HG03139 (cell line): ENCODE measurements around the gene GPATCH2.
"Not testable (repeated sequence)": the region's sequence is repeated elsewhere in the genome, so short reads cannot be mapped to it uniquely, and the experiment has no call there.

ENCODE experiments used
- ATAC-seq: cut with Tn5 transposase; IDR thresholded peaks from one replicate; pipeline ENCODE4 v1.9.1; 2021; ENCODE audit not compliant: unreplicated experiment

GPATCH2 gene

GRCh38 chr1:217453816-217454215 is 177.1 kb downstream of the GPATCH2 start:
- no peak for ATAC-seq

- ATAC-seq = no peak
Measured at GRCh38 chr1:217449370-217449769, 181.5 kb downstream of the GPATCH2 start.

DNA sequence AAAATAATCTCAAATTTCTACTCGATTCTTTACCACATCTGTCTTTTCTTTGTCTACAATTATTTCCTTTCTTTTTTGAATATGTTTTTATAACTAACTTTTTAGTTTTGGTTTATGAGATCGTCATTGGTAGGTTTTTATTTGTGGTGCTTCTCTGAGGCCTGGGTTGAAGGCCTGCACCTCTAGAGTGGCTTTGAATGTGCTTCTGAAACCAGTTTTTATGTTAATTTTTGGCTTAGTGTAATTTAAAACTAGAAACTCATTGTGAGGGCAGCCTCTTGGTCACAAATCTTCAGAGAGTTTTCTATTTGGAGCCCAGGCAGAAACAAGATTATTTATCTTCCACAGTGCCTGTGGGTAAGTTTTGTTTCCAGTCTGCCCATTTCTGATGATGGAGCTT is 187.0 kb downstream of the GPATCH2 start:
- ATAC-seq = no peak

- no peak for ATAC-seq
Measured at GRCh38 chr1:217437376-217437775, 193.5 kb downstream of the GPATCH2 start.

DNA sequence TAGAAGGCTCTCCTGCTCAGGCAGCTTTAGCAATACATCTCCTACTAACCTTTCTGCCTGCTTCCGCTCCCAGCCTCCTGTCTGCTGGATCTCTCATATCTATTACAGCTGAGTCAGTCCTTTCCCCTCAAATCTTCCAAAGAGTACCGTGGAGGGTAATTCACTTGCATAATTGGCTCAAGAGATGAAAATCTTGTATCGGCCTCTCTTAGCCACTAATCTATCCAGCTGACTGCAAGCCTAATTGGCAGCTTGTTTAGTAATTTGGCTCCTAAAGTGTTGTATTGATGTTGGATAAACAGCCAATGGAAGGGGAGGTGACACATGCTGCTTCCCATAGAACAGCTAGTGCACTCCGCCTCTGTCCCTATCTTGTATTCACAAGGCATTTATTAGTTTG is 195.7 kb downstream of the GPATCH2 start:
- ATAC-seq = no peak

- ATAC-seq = no peak
Measured at GRCh38 chr1:217433664-217434063, 197.2 kb downstream of the GPATCH2 start.

DNA sequence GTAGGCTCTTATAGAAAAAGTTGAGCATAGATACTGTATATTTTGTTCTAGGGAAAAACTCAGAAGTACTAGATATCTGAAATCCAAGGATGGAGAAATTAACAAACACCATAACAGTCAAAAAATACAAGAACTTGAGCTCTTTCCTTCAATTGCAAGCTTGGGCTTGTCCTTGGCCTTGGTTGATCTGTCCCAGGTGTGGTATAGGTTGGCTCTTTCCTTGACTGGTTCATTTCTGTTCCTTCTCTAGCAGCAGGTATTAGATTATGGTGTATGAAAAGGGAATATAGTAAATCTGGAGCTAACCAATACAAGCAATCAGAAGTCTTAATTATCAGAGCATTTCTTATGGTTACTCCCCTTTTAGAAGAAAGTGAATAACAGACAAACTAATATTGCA is 198.6 kb downstream of the GPATCH2 start:
- no peak for ATAC-seq

DNA sequence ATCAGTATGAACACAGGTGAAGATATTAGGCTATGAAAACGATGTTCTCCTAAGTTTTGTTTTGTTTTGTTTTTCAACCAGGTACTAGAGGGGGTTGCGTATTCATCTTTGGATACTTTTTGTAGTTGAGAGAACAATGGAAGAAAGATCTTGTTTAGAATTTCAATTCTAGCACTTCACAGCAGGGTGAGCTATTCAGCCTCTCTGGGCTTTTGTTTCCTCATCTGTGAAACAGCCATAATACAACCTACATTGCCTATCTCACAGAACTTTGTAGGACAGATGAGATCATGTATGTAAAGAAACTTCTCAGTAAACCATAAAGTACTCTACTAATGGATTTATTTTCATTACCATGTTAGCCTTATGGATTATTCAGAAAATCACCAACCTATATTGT is 199.5 kb downstream of the GPATCH2 start:
- ATAC-seq = no peak

GRCh38 chr1:217425422-217425821 is 205.5 kb downstream of the GPATCH2 start:
- ATAC-seq = no peak

DNA sequence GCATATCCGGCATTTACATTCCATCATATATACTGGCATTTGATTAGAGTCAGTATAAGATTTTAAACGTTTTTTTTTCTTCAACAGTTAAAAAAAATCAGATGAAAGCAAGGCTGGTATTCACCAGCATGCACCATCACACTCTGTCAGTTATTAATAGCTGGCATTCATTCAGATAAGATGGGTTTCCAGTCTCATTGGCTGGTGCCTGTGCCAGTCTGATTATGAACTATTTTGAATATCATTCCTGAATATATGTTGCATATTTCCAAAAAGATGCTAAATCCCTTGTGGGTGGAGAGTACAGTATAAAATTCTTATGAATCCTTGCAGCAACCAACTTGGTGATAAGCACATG is 211.7 kb downstream of the GPATCH2 start:
- no peak for ATAC-seq

DNA sequence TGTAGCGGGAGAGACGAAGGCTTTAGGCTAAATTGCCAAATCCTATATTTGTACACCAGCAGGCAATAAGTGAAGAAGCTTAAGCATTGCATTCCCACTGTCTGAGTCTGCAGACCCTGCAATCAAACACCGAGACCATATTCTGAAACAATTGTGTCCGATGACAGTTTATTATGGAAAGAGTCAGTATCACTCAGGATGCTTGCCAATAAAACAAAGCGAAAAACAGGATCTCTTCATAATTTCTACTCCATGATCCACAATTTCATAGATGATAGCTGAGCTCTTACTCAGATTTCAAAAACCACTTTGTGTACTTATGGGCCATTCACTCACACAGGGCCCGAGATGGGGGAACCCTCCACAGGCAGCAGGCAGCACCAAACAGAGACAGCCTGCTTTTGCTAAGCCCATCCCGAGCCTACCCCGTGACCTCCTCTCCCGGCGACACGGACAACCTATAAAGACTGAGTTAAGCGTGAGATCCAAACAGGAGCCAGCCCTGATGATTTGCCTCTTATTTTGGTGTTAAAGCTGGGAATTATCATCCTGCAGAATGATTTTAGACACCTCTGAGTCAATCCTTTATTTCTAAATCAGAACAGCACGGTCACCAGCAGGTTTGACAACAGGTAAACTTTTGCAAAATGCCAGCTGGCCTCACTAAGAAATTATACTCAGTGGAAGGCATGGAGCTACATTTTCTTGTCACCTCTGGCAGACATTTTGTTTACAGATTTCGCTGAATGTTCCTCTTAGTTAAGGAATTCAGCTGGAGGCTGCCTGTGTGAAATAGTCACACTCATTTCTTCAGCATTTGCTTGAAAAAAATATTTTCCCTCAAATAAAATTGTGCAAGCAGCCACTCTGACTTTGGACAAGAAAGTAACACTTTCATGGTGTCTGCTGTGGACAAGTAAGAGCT is 212.4 kb downstream of the GPATCH2 start:
- no peak for ATAC-seq

DNA sequence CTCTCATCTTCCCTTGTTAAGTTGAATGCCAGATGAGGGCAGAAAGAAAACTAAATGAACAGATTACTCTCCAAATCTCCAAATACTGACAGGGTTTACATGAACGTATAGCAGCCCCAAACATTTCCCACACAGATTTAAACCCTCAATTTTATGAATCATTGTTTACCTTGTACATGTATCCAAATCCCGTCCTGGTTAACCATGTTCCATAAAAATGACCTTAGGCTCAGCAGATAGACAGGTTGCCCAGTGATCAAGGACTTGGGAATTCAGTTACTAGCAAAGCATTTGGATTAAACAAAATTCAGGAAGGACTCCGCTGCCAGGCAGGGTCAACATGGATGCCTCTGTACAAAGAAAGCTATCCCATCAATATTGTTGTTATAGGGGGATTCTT is 213.5 kb downstream of the GPATCH2 start:
- ATAC-seq = no peak

DNA sequence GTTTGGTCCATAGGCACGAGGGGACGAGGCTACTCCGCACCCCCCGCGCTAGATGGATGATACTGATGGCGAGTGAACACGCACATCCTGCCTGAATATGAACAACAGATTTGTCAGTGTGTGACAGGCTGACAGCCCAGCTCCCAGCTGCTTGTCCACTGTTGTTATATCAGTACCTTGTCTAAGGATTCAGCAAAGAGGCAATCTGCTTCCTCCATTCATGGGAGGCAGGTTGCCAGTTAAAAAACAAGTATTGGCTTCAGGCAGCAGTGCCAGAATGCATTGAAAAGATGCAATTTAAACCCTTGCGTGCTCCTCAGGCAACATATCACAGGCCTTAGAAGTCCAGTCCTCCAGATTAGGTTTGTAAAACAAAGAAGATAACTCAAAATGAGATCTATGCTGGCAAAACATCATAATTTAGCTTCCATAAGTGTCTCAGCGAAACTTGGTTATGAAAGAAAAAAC is 223.3 kb downstream of the GPATCH2 start:
- no peak for ATAC-seq

DNA sequence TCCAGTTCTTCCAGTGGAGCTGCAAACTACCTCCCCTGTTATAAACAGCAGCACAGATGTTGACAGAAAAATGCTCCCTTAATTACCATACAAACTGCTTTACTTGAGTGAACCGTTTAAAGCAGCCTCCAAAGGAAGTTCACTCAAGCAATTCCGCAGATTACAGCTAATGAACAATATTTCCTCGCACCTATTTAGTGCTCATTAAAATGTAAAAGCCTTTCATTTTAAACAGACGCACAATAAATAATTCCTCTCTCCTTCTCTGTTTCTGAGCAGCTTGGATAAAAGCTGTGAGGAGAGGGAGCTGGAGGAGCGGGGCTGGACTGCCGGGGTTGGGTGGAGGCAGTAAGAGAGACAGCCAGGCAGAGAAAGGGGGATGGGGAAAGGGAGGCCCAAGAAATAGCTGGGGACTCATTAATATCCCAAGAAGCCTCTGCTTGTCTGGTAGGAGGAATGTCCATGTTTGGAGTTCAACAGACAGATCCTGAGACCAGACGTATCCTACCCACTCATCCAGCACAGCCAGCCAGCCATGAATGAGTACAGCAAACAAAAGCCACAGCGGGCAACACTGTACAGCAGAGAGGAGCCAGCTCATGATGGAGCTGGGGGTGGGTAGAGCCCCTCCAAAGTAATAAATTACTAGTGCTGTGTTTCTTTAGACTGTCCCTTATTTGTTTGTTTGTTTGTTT is 227.7 kb downstream of the GPATCH2 start:
- ATAC-seq = no peak

- ATAC-seq = no peak
Measured at GRCh38 chr1:217402301-217402700, 228.6 kb downstream of the GPATCH2 start.

DNA sequence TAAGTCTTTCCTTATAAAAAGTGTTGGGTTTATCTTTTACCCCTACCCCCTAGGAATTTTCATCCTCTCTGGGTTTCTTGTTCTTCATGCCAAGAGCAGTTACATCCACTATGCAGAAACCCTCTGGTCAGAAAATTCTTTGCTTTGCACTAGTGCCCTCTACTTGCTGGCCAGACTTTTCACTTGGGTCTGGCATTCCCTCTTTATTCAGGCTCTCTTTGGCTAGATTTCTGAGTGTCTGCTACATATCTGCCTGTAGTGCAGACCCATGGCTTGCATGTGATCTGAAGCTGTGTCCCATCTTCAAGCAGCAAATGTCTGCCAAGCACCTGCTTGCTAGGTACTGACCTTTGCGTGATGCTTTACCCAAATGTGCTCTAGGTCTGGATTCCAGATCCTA is 237.0 kb downstream of the GPATCH2 start:
- ATAC-seq = no peak

DNA sequence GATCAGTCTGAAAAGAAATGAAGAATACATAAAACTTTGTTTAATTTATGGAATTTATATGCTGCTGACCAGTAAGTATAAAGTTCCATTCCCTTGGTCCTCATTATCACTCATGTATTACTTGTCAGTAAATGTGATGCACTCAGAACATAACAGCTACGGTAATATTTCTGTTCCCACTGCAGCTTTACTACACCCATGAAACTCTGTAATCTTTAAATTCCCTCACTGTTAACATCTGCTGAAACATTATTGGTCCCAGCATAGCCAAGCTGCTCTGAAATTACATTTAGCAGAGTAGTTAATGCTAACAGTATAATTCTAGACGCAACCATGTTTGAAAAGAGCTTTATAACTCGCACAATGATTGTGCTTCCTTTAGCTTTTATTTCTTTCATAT is 238.4 kb downstream of the GPATCH2 start:
- ATAC-seq = no peak

DNA sequence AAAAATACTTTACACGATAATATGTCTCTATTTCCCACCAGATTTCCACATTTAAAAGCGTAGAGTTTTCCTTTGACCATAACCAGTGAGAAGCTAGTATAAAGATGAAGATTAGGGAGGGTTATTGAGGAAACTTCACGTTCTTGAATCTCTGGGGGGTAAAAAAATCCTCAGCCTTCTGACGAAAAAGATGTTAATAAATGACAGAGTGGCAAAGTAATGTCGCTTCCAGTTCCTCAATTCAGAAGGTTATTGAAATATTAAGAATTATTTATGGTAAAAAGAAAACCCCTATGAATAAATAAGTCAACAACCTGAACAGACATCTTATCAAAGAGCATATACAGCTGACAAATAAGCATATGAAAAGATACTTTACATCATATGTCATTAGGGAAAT is 241.0 kb downstream of the GPATCH2 start:
- no peak for ATAC-seq

DNA sequence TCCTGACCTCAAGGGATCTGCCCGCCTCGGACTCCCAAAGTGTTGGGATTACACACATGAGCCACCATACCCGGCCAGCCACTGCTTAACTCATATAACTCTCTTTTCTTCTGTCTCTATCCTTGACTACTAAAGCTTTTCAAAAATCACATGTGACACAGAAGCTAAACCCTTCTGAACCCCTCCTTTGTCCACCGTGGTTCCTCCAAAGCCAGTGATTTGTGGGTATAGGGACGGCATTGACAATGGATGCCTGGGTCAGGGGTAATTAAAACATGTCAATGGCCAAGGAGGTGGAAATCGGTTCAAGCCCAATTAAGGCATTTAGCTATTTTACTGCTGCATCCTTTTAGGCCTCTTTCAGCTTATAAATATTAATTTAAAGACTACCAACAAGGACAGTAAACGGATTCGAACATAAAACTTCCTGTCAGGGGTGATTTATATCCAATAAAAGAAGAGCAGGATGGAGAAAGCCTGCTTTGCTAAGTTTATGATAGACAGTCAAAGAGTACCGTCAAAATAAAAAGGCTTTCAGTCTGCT is 242.3 kb downstream of the GPATCH2 start:
- no peak for ATAC-seq

DNA sequence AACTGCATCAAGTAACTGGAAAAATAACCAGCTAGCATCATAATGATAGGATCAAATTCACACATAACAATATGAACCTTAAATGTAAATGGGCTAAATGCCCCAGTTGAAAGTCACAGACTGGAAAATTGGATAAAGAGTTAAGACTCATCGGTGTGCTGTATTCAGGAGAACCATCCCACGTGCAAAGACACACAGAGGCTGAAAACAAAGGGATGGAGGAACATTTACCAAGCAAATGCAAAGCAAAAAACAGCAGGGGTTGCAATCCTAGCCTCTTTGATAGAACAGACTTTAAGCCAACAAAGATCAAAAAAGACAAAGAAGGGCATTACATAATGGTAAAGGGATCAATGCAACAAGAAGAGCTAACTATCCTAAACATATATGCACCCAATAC is 249.1 kb downstream of the GPATCH2 start:
- not testable (repeated sequence) for ATAC-seq

DNA sequence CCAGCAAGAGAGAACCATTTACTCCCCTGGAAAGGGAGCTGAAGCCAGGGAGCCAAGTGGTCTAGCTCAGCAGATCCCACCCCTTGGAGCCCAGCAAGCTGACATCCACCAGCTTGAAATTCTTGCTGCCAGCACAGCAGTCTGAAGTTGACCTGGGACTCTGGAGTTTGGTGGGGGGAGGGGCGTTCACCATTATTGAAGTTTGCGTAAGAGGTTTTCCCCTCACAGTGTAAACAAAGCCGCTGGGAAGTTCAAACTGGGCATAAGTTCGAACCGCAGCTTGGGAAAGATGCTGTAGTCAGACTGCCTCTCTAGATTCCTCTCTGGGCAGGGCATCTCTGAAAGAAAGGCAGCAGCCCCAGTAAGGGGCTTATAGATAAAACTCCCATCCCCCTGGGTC is 251.1 kb downstream of the GPATCH2 start:
- ATAC-seq = not testable (repeated sequence)

DNA sequence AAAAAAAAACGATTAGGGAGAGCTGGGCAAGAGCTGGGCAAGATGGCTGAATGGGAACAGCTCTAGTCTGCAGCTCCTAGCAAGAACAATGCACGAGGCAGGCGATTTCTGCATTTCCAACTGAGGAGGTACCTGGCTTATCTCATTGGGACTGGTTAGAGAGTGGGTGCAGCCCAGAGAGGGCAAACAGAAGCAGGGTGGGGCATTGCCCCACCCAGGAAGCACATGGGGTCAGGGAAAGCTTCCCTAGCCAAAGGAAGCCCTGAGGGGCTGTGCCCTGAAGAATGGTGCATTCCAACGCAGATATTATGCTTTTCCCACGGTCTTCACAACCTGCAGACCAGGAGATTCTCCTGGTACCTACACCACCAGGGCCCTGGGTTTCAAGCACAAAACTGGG is 251.6 kb downstream of the GPATCH2 start:
- ATAC-seq = no peak
